Stomach (tissue), 4 donors: Measurements from ENCODE around the gene PIP5K1B.

Experiments used
- POLR2A ChIP-seq, 4 donors: fragments of 450-650 bp; IDR thresholded peaks; one replicate each; pipeline ENCODE4 v1.6.1; 2016; ENCODE audit warnings: antibody characterized with exemption in 4 of 4, control low read depth in 2 of 4, mild to moderate bottlenecking in 1 of 4, moderate library complexity in 1 of 4
- POLR2AphosphoS5 ChIP-seq, 3 donors: sonication (generic); formaldehyde crosslinking; IDR thresholded peaks; one replicate each; pipeline ENCODE4 v1.6.1; 2016; ENCODE audit warnings: antibody characterized with exemption in 3 of 3
- TF ChIP-seq, protein P1 (sequence below), 7 experiments: fragments of 450-650 bp in 4 of 7; fragments of 200-600 bp in 3 of 7; sonication (generic) in 3 of 7; IDR thresholded peaks; one replicate each; pipeline ENCODE4 v1.5.1; 2016 to 2019; ENCODE audit warnings: antibody characterized with exemption in 7 of 7, control low read depth in 2 of 7, mild to moderate bottlenecking in 1 of 7

DNA sequence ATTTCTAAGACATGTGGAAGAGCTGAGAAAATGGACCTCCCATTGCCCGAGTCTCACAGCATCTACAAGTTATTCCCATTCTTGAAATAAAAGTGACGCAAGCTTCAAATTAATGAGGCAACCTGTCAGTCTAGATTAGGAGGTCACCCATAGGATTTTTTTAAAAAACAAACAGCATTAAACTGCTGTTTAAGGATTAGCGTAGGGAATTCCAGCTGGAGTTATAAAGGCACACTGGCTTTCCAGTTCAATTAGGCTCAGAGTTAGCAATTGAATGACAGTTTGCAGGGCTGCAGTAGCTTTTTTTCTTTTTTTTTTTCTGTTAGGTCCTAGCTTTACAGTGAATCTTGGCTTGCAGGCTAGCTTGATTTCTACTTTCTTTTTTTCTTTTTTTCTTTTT, 292.6 kb downstream of the PIP5K1B start:
- TF ChIP-seq, protein P1, sequence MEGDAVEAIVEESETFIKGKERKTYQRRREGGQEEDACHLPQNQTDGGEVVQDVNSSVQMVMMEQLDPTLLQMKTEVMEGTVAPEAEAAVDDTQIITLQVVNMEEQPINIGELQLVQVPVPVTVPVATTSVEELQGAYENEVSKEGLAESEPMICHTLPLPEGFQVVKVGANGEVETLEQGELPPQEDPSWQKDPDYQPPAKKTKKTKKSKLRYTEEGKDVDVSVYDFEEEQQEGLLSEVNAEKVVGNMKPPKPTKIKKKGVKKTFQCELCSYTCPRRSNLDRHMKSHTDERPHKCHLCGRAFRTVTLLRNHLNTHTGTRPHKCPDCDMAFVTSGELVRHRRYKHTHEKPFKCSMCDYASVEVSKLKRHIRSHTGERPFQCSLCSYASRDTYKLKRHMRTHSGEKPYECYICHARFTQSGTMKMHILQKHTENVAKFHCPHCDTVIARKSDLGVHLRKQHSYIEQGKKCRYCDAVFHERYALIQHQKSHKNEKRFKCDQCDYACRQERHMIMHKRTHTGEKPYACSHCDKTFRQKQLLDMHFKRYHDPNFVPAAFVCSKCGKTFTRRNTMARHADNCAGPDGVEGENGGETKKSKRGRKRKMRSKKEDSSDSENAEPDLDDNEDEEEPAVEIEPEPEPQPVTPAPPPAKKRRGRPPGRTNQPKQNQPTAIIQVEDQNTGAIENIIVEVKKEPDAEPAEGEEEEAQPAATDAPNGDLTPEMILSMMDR (IDR thresholded peaks at IDR 0.05): no peak
- no peak for TF ChIP-seq POLR2A (IDR thresholded peaks at IDR 0.05)
- TF ChIP-seq POLR2AphosphoS5 (IDR thresholded peaks at IDR 0.05): no peak
